Hepatocyte (in vitro differentiated cells): Measurements from ENCODE around the gene ALPP. TPM values are rescaled to one million over a fixed set of nuclear protein-coding genes. Genes with fewer than 3 reads are reported as not detected.
"Not testable (repeated sequence)": the region's sequence is repeated elsewhere in the genome, so short reads cannot be mapped to it uniquely, and the experiment has no call there.

Experiments used
- DNase-seq: peaks from one replicate; pipeline ENCODE4 v3.0.0-alpha.2; 2016; ENCODE audit warnings: low spot score
- H2AFZ ChIP-seq: fragments of 200-600 bp; sonication (generic); 2 replicates; pipeline ENCODE4 v1.6.0; 2016; ENCODE audit warnings: antibody characterized with exemption, mild to moderate bottlenecking
- H3K27ac ChIP-seq: fragments of 200-600 bp; sonication (generic); 2 replicates; pipeline ENCODE4 v1.5.1; 2016; ENCODE audit warnings: mild to moderate bottlenecking
- H3K27me3 ChIP-seq: fragments of 200-600 bp; sonication (generic); 2 replicates; pipeline ENCODE4 v1.6.1; 2016
- H3K36me3 ChIP-seq: fragments of 200-600 bp; sonication (generic); replicated peaks from 2 replicates; pipeline ENCODE4 v1.5.1; 2016; ENCODE audit warnings: low read depth; ENCODE audit not compliant: insufficient read depth
- H3K4me1 ChIP-seq: fragments of 200-600 bp; sonication (generic); 2 replicates; pipeline ENCODE4 v1.5.1; 2016; ENCODE audit warnings: mild to moderate bottlenecking, moderate library complexity; ENCODE audit not compliant: insufficient read depth
- H3K4me2 ChIP-seq: fragments of 200-600 bp; sonication (generic); 2 replicates; pipeline ENCODE4 v1.6.0; 2016
- H3K4me3 ChIP-seq: fragments of 200-600 bp; sonication (generic); 2 replicates; pipeline ENCODE4 v1.5.1; 2016; ENCODE audit warnings: mild to moderate bottlenecking
- H3K79me2 ChIP-seq: fragments of 200-600 bp; sonication (generic); 2 replicates; pipeline ENCODE4 v1.6.0; 2017; ENCODE audit warnings: mild to moderate bottlenecking
- H3K9me2 ChIP-seq: fragments of 200-600 bp; sonication (generic); replicated peaks from 2 replicates; pipeline ENCODE4 v1.6.0; 2017; ENCODE audit warnings: mild to moderate bottlenecking; ENCODE audit not compliant: insufficient read depth
- H3K9me3 ChIP-seq: fragments of 200-600 bp; sonication (generic); 2 replicates; pipeline ENCODE4 v1.5.1; 2016; ENCODE audit warnings: low read depth, mild to moderate bottlenecking
- H4K20me1 ChIP-seq: fragments of 200-600 bp; sonication (generic); 2 replicates; pipeline ENCODE4 v1.6.0; 2016; ENCODE audit warnings: mild to moderate bottlenecking; ENCODE audit not compliant: insufficient read depth, poor library complexity, severe bottlenecking
- CTCF ChIP-seq: fragments of 200-600 bp; sonication (generic); IDR thresholded peaks from 2 replicates; pipeline ENCODE4 v1.5.1; 2016; ENCODE audit warnings: antibody characterized with exemption, mild to moderate bottlenecking; ENCODE audit not compliant: poor library complexity
- EZH2 ChIP-seq: fragments of 200-600 bp; sonication (generic); IDR thresholded peaks from 2 replicates; pipeline ENCODE4 v1.6.1; 2016; ENCODE audit warnings: antibody characterized with exemption, mild to moderate bottlenecking, borderline replicate concordance
- EZH2phosphoT487 ChIP-seq: fragments of 200-600 bp; sonication (generic); IDR thresholded peaks from one replicate; pipeline ENCODE4 v1.6.1; 2018; ENCODE audit warnings: antibody characterized with exemption, mild to moderate bottlenecking, low read depth, moderate library complexity; ENCODE audit not compliant: unreplicated experiment, severe bottlenecking
- WGBS: methylation state at CpG from one replicate; pipeline ENCODE4 v1.1.6; 2016; ENCODE audit warnings: low lambda C conversion rate; ENCODE audit errors: missing lambda C conversion rate; 5-methylcytosine and 5-hydroxymethylcytosine counted together
- polyA plus RNA-seq: library from polyadenylated mRNA; unstranded; fragments of >200 nt; fragmentation: Nextera tagmentation; extraction: Ambion mirVana; gene quantifications from 2 replicates; pipeline ENCODE4 v1.2.1, GENCODE V29; 2016
- total RNA-seq: library from RNA; depleted of rRNA; stranded (reverse); fragments of >200 nt; gene quantifications from 2 replicates; pipeline ENCODE4 v1.2.3, GENCODE V29; 2014

The ALPP gene
- total and polyA plus RNA-seq, 2 experiments from 2014 or later = 1.2 to 6.5 TPM

GRCh38 chr2:232421189-232421785, 42.7 kb downstream of the ALPP start:
- DNase-seq = no peak
- H3K9me2 ChIP-seq = no peaks in the 10 kb centered on the region
- 23% methylated on average over 22 of the region's 22 CpGs for WGBS
- TF ChIP-seq EZH2phosphoT487 (no peak), EZH2 (no peak), CTCF (no peak)
- H3K4me3 ChIP-seq = peak overlapping the region; percentile 23
- H2AFZ ChIP-seq = peak overlapping the region; percentile 78
- no peak overlapping the region for H3K27ac ChIP-seq
- H3K36me3 ChIP-seq = no peaks in the 10 kb centered on the region
- H4K20me1 ChIP-seq = no peaks in the 10 kb centered on the region
- H3K27me3 ChIP-seq = peaks cover 73% of the 10 kb centered on the region
- H3K9me3 ChIP-seq = no peaks in the 10 kb centered on the region
- H3K4me2 ChIP-seq = peak overlapping the region; percentile 98
- no peaks in the 10 kb centered on the region for H3K79me2 ChIP-seq
- peaks cover 22% of the 10 kb centered on the region for H3K4me1 ChIP-seq

- Histone ChIP-seq H3K36me3 (no peaks in the 10 kb centered on the region), H3K27me3 (peaks cover 66% of the 10 kb centered on the region), H3K79me2 (no peaks in the 10 kb centered on the region), H3K9me2 (no peaks in the 10 kb centered on the region), H3K4me2 (no peak overlapping the region), H4K20me1 (no peaks in the 10 kb centered on the region), H2AFZ (no peak overlapping the region), H3K4me1 (peaks cover 22% of the 10 kb centered on the region), H3K27ac (no peak overlapping the region), H3K4me3 (no peak overlapping the region), H3K9me3 (no peaks in the 10 kb centered on the region)
- no peak for DNase-seq
- TF ChIP-seq CTCF (no peak), EZH2 (no peak), EZH2phosphoT487 (no peak)
- WGBS = 93% methylated on average over 10 of the region's 10 CpGs
Measured at GRCh38 chr2:232422051-232422450, 43.5 kb downstream of the ALPP start.

- H2AFZ ChIP-seq, H3K4me3 ChIP-seq, H4K20me1 ChIP-seq, DNase-seq, H3K27ac ChIP-seq, H3K4me2 ChIP-seq, H3K9me3 ChIP-seq, H3K79me2 ChIP-seq, H3K36me3 ChIP-seq, H3K9me2 ChIP-seq: not testable (repeated sequence)
- Histone ChIP-seq H3K4me1 (peaks cover 22% of the 10 kb centered on the region), H3K27me3 (peaks cover 58% of the 10 kb centered on the region)
- 39% methylated on average over 3 of the region's 3 CpGs for WGBS
Measured at GRCh38 chr2:232422996-232423395, 44.4 kb downstream of the ALPP start.

GRCh38 chr2:232423407-232423806, 44.9 kb downstream of the ALPP start:
- H3K9me2 ChIP-seq, H3K4me2 ChIP-seq, H3K27ac ChIP-seq, H3K36me3 ChIP-seq, H3K9me3 ChIP-seq, H4K20me1 ChIP-seq, H3K4me3 ChIP-seq, H3K79me2 ChIP-seq, H2AFZ ChIP-seq, DNase-seq: not testable (repeated sequence)
- peaks cover 54% of the 10 kb centered on the region for H3K27me3 ChIP-seq
- WGBS = 25% methylated on average over 7 of the region's 7 CpGs
- H3K4me1 ChIP-seq = peaks cover 20% of the 10 kb centered on the region
